Caki2 (cell line): ENCODE measurements around the gene ECHDC1. TPM values are rescaled to one million over a fixed set of nuclear protein-coding genes. Genes with fewer than 3 reads are reported as not detected.

Source experiments
- DNase-seq: peaks from one replicate; pipeline ENCODE4 v3.0.0-alpha.2; 2015; ENCODE audit warnings: low read depth
- in situ Hi-C: cut with HindIII; loops from 2 replicates; pipeline ENCODE4 v1.10.0; 2016; ENCODE audit warnings: low sequenced_read_pairs, low pct_unique_long_range_greater_than_20kb, mixed read lengths
- total RNA-seq: library from RNA; depleted of rRNA; stranded (reverse); fragments of >200 nt; shearing (Covaris generic); gene quantifications from 2 replicates; pipeline ENCODE4 v1.2.3, GENCODE V29; 2014; ENCODE audit warnings: low replicate concordance

ECHDC1 gene
- total RNA-seq, 1 experiment from 2014 or later: 20.0 TPM

GRCh38 chr6:127298475-127298874 lies 44.9 kb downstream of the ECHDC1 start:
- no peak for DNase-seq
- in situ Hi-C loops: no loop called here

- in situ Hi-C loops: no loop called here
- no peak for DNase-seq
Measured at GRCh38 chr6:127297502-127298070, 45.8 kb downstream of the ECHDC1 start.

DNA sequence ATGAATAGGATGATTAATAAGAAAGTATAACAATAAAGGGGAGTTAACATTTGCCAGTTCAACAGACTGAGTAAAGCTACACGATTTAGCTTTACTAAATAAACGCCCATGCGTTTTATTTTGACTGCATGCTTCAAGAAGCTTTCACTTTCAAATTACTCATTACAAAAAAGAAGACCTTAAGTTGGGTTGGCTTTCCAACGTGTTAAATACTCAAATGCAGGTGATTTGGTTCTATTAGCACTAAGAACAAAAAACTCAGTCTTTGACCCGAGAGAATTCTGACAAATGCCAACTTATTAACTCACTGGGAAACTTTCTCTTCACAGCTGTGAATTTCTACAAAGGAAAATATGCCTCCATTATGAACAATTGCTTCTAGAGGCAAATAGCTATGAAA lies 51.9 kb downstream of the ECHDC1 start:
- in situ Hi-C loops: no loop called here
- no peak for DNase-seq

- no peak for DNase-seq
- in situ Hi-C loops: no loop called here
Measured at GRCh38 chr6:127290391-127291265, 52.8 kb downstream of the ECHDC1 start.

DNA sequence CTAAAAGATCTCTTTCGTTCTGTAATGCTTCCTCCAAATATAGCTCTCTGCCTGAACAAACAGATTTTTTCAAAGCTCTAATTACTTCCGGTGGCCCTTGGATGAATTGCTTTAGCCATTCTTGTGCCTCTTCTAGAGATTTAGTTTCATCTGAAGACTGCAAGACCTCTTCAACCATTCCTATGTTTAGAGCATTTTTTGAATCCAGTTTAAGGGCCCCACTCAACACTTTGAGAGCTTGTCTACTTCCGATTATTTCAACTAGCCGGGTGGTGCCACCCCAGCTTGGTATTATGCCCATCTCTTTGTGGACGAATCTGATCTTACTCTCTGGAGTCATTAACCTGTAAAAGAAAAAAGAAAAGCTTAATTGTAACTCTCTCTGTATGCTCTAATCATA lies 53.5 kb downstream of the ECHDC1 start:
- in situ Hi-C loops: no loop called here
- DNase-seq: no peak

DNA sequence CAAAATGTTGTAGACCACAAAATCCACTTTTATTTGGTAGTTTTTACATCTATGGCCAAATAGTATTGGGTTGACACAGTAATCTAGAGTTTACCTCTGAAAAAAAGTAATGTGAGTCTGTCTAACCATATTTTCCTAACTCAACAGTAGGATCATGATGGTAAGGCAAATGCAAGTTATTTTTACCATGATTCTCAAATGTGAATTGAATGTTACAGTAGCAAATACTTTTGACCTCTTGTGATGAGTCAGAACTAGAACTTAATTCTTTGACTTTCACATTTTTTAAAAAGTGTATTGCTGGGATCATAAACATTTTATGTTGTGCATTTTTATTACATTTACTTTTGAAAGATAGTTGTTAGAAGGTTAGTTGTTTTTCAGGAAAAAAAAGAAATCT lies 54.7 kb downstream of the ECHDC1 start:
- in situ Hi-C loops: no loop called here
- no peak for DNase-seq

DNA sequence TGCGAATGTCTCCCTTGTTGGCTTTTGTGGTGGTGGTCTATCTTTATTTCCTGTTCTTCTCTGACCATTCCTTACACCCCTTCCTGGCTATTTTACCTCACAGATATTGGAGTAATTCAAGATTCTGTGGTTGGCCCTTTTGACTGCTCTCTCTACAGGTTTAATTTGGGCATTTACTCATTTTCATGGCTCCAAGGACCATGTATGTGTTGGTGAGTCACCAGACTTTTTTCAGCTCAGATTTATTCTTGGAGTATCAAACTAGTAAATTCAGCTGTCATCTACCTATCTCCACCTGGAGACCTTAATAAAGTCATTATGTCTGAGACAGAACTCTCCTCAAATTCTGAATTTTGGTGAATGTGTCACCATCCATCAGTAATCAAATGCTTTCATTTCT lies 61.2 kb downstream of the ECHDC1 start:
- in situ Hi-C loops: no loop called here
- DNase-seq: no peak

DNA sequence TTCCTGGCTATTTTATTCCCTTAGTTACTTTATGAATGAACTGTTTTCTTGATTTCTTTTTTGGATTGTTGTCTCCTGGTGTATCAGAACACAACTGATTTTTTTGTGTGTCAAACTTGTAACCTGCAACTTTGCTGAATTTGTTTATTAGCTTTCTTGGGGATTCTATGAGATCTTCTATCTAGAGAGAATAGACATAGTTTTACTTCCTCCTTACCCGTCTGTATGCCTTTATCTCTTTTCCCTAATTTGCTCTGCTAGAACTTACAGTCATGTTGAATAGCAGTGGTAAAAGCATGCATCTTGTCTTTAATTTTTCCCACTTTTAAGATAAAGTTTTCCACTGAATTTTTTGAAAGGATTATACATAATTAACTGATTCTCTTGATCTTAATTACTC lies 63.6 kb downstream of the ECHDC1 start:
- in situ Hi-C loops: no loop called here

DNA sequence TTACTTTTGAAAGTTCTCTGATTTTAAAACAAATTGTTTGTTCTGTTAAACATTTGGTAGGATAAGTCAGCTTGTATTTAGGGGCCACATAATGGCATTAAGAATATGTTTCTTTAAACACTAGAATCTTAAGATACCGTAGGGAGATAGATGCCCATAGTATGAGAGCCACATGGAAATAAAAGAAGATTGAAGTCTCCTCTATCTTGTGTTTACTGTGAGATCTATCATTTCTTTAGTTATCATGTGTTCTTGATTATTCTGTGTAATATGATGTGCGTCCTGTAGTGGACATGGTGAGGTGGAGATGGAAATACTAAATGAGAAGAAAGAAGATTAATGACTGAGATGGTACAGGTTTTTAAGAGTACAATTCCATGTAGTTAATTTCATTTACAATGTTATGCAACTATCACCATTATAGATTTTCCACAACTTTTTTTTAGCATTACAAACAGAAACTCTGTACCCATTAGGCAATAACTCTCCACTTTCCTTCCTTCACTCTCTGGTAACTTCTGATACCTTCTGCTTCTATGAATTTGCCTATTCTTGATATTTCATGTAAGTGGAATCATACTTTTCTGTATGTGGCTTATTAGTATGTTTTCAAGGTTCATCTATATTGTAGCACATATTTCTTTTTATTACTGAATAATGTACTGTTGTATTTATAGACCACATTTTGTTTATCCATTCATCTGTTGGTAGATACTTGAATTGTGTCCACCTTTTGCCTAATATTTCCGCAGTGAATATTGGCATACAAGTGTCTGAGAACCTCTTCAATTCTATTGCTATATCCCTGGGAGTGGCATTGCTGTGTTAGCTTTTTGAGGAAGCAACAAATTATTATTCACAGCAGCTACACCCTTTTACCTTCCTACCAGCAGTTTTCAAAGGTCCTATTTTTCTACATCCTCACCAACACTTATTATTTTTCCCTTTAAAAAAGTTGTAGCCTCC lies 65.2 kb downstream of the ECHDC1 start:
- no peak for DNase-seq
- in situ Hi-C loops: no loop called here

More for the DNA sequence above, 63.6 kb downstream of the ECHDC1 start:
- no peak for DNase-seq

DNA sequence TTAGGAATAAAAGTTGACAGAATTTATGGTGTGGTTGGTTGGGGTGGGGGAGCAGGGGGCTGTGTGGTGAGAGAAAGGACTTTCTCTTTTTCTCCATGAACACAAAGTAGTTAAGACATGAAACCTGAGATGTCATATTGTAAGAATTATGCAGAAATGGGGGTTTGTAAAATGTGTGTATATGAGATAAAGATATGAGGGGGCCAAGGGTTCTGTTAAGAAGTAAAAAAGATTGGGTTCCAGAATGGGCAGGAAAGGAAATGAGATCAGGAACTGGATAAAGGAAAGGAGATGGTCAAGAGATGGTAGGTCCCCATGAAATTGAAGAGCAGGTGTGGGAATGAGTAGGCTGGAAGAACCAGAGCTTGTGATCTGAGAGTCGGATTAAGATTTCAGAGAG lies 67.1 kb downstream of the ECHDC1 start:
- no peak for DNase-seq
- in situ Hi-C loops: no loop called here

DNA sequence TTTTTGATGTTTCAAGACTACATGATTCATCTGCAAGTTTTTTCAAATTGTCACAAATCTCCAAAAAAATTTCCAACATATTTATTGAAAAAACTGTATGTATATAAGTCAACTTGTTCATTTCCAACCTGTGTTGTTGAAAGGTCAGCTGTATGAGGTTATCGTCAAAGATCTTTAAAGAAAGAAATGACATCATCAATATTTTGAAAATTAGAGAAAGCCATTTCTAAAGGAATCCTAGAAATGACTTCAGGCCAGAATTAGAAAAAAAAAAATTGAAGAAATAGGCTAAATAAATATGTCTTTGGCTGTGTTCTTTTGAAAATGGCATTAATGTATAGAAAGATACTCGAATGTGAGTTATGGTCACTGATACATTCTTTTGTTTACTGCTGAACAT lies 69.9 kb downstream of the ECHDC1 start:
- DNase-seq: no peak
- in situ Hi-C loops: no loop called here

GRCh38 chr6:127272576-127272975 lies 70.8 kb downstream of the ECHDC1 start:
- DNase-seq: no peak
- in situ Hi-C loops: no loop called here

GRCh38 chr6:127267646-127268625 lies 75.5 kb downstream of the ECHDC1 start:
- in situ Hi-C loops: no loop called here
- peak; percentile 11 for DNase-seq

GRCh38 chr6:127266892-127267645 lies 76.3 kb downstream of the ECHDC1 start:
- DNase-seq: peak; percentile 77
- in situ Hi-C loops: no loop called here

DNA sequence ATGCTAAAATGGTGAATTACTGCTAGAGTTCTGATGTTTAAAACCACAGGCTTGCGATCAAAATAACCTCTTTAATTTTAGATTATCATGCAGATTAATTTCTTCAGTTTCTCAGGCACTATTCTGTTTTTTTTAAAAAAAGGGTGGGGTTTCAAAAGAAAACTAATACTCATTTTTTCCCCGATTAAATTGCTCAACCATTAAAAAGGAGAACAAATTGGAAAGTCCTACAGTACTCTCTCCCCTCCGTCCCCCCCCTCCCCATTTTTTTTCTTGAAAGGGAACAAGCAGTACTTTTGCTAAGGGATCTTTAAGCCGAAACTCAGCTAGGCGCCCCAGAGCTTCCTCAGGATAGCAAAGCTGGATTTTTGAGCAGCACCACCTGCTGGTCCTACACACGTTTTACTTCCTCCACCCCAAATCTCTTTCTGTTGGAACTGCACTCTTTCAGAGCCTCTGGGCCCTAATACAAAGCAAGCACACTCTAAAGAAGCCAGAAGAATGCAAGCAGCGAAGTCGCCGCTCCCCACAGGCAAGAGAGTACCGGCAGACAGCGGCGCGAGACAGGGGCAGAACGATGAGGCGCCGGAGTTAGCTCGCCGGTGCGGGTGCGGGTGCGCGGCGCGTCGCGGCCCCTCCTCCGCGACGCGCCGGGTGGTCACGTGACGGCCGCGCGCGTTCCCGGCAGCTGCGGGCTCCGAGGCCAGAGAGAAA lies 77.1 kb downstream of the ECHDC1 start, which contains the start of gene RNF146:
TSS of gene RNF146 (plus strand) at position 687 of the 714 bp plus-strand sequence. CDS start 13,475 bp downstream, outside the sequence.
- peak; percentile 91 for DNase-seq
- in situ Hi-C loops: no loop called here

DNA sequence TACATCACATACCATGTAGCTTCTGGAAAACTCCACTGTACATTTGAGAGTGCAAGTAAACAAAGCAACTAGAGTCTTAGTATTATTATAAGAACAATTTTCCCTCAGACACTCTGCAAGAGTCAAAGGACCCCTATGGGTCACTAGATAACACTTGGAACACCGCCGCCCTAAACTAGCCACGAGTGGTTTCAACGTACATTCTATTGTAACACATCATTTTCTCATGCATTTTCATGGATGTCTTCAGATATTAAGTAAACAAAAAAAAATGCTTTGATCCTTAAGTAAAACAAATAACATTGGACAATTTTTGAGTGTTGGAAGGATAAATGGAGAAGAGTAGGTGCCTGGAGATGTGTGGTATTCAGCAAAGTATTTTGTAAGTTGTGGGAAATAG lies 79.9 kb downstream of the ECHDC1 start:
- no peak for DNase-seq
- in situ Hi-C loops: no loop called here
